OCI-LY3 (cell line): Measurements from ENCODE around the gene NR2F1.
"Not testable (repeated sequence)": the region's sequence is repeated elsewhere in the genome, so short reads cannot be mapped to it uniquely, and the experiment has no call there.

Experiments
- H2AFZ ChIP-seq: fragments of 200-600, 300-600 bp; shearing (Covaris generic); 2 replicates; pipeline ENCODE4 v1.6.0; 2014; ENCODE audit warnings: antibody characterized with exemption, low read depth, low read length
- H3K27ac ChIP-seq: fragments of 200-600, 300-600 bp; sonication (generic); 2 replicates; pipeline ENCODE4 v1.5.1; 2014; ENCODE audit warnings: mild to moderate bottlenecking, low read length, moderate library complexity, mixed read lengths
- H3K27me3 ChIP-seq: fragments of 200-600, 300-600 bp; sonication (generic); 2 replicates; pipeline ENCODE4 v1.6.1; 2014; ENCODE audit warnings: low read depth, low read length, mixed read lengths
- H3K36me3 ChIP-seq: fragments of 200-600, 300-600 bp; sonication (generic); replicated peaks from 2 replicates; pipeline ENCODE3; 2014; ENCODE audit warnings: low read depth, low read length, mixed read lengths
- H3K4me1 ChIP-seq: fragments of 300-600, 200-600 bp; sonication (generic); 2 replicates; pipeline ENCODE4 v1.6.1; 2014; ENCODE audit warnings: low read length, mixed read lengths
- H3K4me2 ChIP-seq: fragments of 200-600, 300-600 bp; sonication (generic); 2 replicates; pipeline ENCODE4 v1.6.1; 2014; ENCODE audit warnings: low read length, mixed read lengths
- H3K4me3 ChIP-seq: fragments of 300-600, 200-600 bp; sonication (generic); 2 replicates; pipeline ENCODE4 v1.5.1; 2014; ENCODE audit warnings: antibody characterized with exemption, mild to moderate bottlenecking, low read length, moderate library complexity
- H3K79me2 ChIP-seq: fragments of 300-600, 200-600 bp; shearing (Covaris generic); 2 replicates; pipeline ENCODE4 v1.6.1; 2014; ENCODE audit warnings: mild to moderate bottlenecking, low read length, mixed read lengths
- H3K9ac ChIP-seq: fragments of 300-600, 200-600 bp; shearing (Covaris generic); 2 replicates; pipeline ENCODE4 v1.6.0; 2014; ENCODE audit warnings: mild to moderate bottlenecking, low read length, moderate library complexity
- H3K9me3 ChIP-seq: fragments of 200-600, 300-600 bp; shearing (Covaris generic); 2 replicates; pipeline ENCODE4 v1.6.1; 2014; ENCODE audit warnings: low read length, mixed read lengths; ENCODE audit not compliant: insufficient read depth
- H4K20me1 ChIP-seq: fragments of 200-600, 300-600 bp; sonication (generic); 2 replicates; pipeline ENCODE4 v1.6.1; 2016; ENCODE audit warnings: low read length, mixed read lengths; ENCODE audit not compliant: insufficient read depth
- CTCF ChIP-seq: fragments of 200-600, 300-600 bp; sonication (generic); IDR thresholded peaks from 2 replicates; pipeline ENCODE4 v1.5.1; 2014; ENCODE audit warnings: antibody characterized with exemption, low read length, low read depth
- EZH2phosphoT487 ChIP-seq: fragments of 200-600 bp; shearing (Covaris generic); IDR thresholded peaks from 2 replicates; pipeline ENCODE4 v1.6.1; 2018; ENCODE audit warnings: antibody characterized with exemption, mixed run types, low read depth

NR2F1 gene

GRCh38 chr5:93582677-93583438, at the start of gene NR2F1:
Gene NR2F1 (plus strand): TSS chr5:93583222. CDS start chr5:93585024, 1,802 bp downstream.
- Histone ChIP-seq H3K4me3 (peak within 1 kb of the TSS; percentile 88), H3K79me2 (no peaks in the 10 kb centered on the region), H3K9me3 (no peaks in the 10 kb centered on the region), H3K9ac (peak within 1 kb of the TSS; percentile 63), H3K27me3 (0 out of 2 replicates have a peak, but pooled peaks cover 3% of the 10 kb centered on the region), H3K27ac (peak within 1 kb of the TSS; percentile 14; the same call in 1 of the 2 replicates), H3K4me1 (peaks cover 6% of the 10 kb centered on the region; the same call in 1 of the 2 replicates), H4K20me1 (no peaks in the 10 kb centered on the region), H3K36me3 (no peaks in the 10 kb centered on the region), H3K4me2 (peak within 1 kb of the TSS; percentile 94), H2AFZ (peak within 1 kb of the TSS; percentile 77)
- TF ChIP-seq CTCF (no peak), EZH2phosphoT487 (no peak)

GRCh38 chr5:93545872-93546271, 37.1 kb upstream of the NR2F1 start:
- Histone ChIP-seq H3K9me3 (no peaks in the 10 kb centered on the region), H3K79me2 (no peaks in the 10 kb centered on the region), H3K36me3 (no peaks in the 10 kb centered on the region), H3K27me3 (no peaks in the 10 kb centered on the region), H3K4me1 (no peaks in the 10 kb centered on the region), H2AFZ (no peak overlapping the region), H3K27ac (no peak overlapping the region), H3K9ac (no peak overlapping the region), H4K20me1 (no peaks in the 10 kb centered on the region), H3K4me2 (no peak overlapping the region), H3K4me3 (no peak overlapping the region)
- TF ChIP-seq EZH2phosphoT487 (no peak), CTCF (no peak)

- H3K4me3 ChIP-seq, H3K27ac ChIP-seq, H3K4me1 ChIP-seq, H3K27me3 ChIP-seq, H4K20me1 ChIP-seq, H3K4me2 ChIP-seq, H3K9me3 ChIP-seq, H3K9ac ChIP-seq, H3K36me3 ChIP-seq, H3K79me2 ChIP-seq, H2AFZ ChIP-seq: not testable (repeated sequence)
Observed at GRCh38 chr5:93549594-93549993, 33.4 kb upstream of the NR2F1 start.

GRCh38 chr5:93557021-93557604, 25.9 kb upstream of the NR2F1 start:
- Histone ChIP-seq H3K27ac (no peak overlapping the region), H2AFZ (no peak overlapping the region), H3K4me3 (no peak overlapping the region), H3K9ac (no peak overlapping the region), H3K4me1 (no peaks in the 10 kb centered on the region), H3K4me2 (no peak overlapping the region), H3K27me3 (no peaks in the 10 kb centered on the region), H3K36me3 (no peaks in the 10 kb centered on the region), H4K20me1 (no peaks in the 10 kb centered on the region), H3K9me3 (no peaks in the 10 kb centered on the region), H3K79me2 (no peaks in the 10 kb centered on the region)
- no peak for TF ChIP-seq CTCF
- no peak for TF ChIP-seq EZH2phosphoT487
